ENCODE data around the gene SPATS2. TPM values are rescaled to one million over a fixed set of nuclear protein-coding genes. Genes with fewer than 3 reads are reported as not detected.

SPATS2 gene
- polyA plus RNA-seq, 1 of the 3 experiments (the other 2 are of a cell fraction): 72.9 TPM

- H2AFZ ChIP-seq (ENCODE audit: low read depth): no peak overlapping the region
- H3F3A ChIP-seq (replicated peaks; ENCODE audit: insufficient read depth): no peaks in the 10 kb centered on the region
- H3K4me2 ChIP-seq: no peak overlapping the region
- H3K9me2 ChIP-seq: no peaks in the 10 kb centered on the region
- no peaks in the 10 kb centered on the region for H4K20me1 ChIP-seq (ENCODE audit: insufficient read depth)
- no peak overlapping the region for H3K4me3 ChIP-seq (ENCODE audit: low read depth in 2 of 2, low read length in 1 of 2)
- H3K9ac ChIP-seq: no peak overlapping the region
- H3K9me3 ChIP-seq: no peaks in the 10 kb centered on the region
- no peak for DNase-seq
- ChIA-PET POLR2A (interaction anchor here (1.3 kb wide), 1 partner anchor 9 kb away, joined by 3 read pairs; no protein-coding TSS in a partner anchor), CTCF (interaction anchor here (1.7 to 4.8 kb wide), 4 partner anchors 9 to 216 kb away, joined by 4 to 20 read pairs (median 12); partner anchors contain the start of gene DNAJC22)
- H3K27me3 ChIP-seq (ENCODE audit: insufficient read depth): no peaks in the 10 kb centered on the region
- H3K36me3 ChIP-seq (replicated peaks in 1 of 2; ENCODE audit: control insufficient read depth in 1 of 2, insufficient read depth in 2 of 2, low read length in 1 of 2): peaks cover 19 to 74% of the 10 kb centered on the region in 2 experiments
- no peak for TF ChIP-seq EZH2phosphoT487 (IDR thresholded peaks at IDR 0.05; ENCODE audit: borderline replicate concordance, low read depth)
- no peak for TF ChIP-seq FOXJ3 (CRISPR knock-in tag; IDR thresholded peaks at IDR 0.05)
- TF ChIP-seq MXI1 (IDR thresholded peaks at IDR 0.05; ENCODE audit: low read depth, low read length): no peak
- no peak for TF ChIP-seq JUND (IDR thresholded peaks at IDR 0.05)
- TF ChIP-seq NFIC (IDR thresholded peaks at IDR 0.05; ENCODE audit: borderline replicate concordance): no peak
- no peak for TF ChIP-seq USF2 (IDR thresholded peaks at IDR 0.05; ENCODE audit: borderline replicate concordance, low read depth, low read length)
- no peak overlapping the region for H3K27ac ChIP-seq (ENCODE audit: low read depth in 2 of 2, low read length in 1 of 2)
- peaks cover 0 to 11% of the 10 kb centered on the region in 2 experiments; a peak in 3 of 4 replicates for H3K4me1 ChIP-seq (ENCODE audit: control insufficient read depth in 1 of 2, insufficient read depth in 2 of 2, low read depth in 1 of 2, low read length in 1 of 2)
- peaks cover 25% of the 10 kb centered on the region for H3K79me2 ChIP-seq (ENCODE audit: insufficient read depth)
- WGBS (ENCODE audit: low lambda C conversion rate): 100% methylated on average over 3 of the region's 6 CpGs
Measured at GRCh38 chr12:49562831-49563230, 195.6 kb downstream of the SPATS2 start.

GRCh38 chr12:49563951-49564685 is 196.9 kb downstream of the SPATS2 start:
- TF ChIP-seq FOXM1 (IDR thresholded peaks at IDR 0.05; ENCODE audit: low read depth) (no peak), RAD21 (IDR thresholded peaks at IDR 0.05; ENCODE audit: low read length) (no peak), ZBTB33 (IDR thresholded peaks at IDR 0.05; ENCODE audit: borderline replicate concordance, low read depth) (no peak), CHD2 (IDR thresholded peaks at IDR 0.05; ENCODE audit: low read length, partially characterized antibody) (no peak), RXRA (IDR thresholded peaks at IDR 0.05; ENCODE audit: borderline replicate concordance, low read depth) (no peak), SIN3A (IDR thresholded peaks at IDR 0.05; ENCODE audit: borderline replicate concordance, low read depth, low read length) (no peak), YY1 (IDR thresholded peaks at IDR 0.05; ENCODE audit: low read depth) (no peak)
- TF ChIP-seq, protein P1, sequence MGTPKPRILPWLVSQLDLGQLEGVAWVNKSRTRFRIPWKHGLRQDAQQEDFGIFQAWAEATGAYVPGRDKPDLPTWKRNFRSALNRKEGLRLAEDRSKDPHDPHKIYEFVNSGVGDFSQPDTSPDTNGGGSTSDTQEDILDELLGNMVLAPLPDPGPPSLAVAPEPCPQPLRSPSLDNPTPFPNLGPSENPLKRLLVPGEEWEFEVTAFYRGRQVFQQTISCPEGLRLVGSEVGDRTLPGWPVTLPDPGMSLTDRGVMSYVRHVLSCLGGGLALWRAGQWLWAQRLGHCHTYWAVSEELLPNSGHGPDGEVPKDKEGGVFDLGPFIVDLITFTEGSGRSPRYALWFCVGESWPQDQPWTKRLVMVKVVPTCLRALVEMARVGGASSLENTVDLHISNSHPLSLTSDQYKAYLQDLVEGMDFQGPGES (IDR thresholded peaks at IDR 0.05; ENCODE audit: low read depth, low read length): no peak
- TF ChIP-seq, protein P2, sequence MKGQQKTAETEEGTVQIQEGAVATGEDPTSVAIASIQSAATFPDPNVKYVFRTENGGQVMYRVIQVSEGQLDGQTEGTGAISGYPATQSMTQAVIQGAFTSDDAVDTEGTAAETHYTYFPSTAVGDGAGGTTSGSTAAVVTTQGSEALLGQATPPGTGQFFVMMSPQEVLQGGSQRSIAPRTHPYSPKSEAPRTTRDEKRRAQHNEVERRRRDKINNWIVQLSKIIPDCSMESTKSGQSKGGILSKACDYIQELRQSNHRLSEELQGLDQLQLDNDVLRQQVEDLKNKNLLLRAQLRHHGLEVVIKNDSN (IDR thresholded peaks at IDR 0.05; ENCODE audit: borderline replicate concordance, low read depth): no peak
- TF ChIP-seq, protein P3, sequence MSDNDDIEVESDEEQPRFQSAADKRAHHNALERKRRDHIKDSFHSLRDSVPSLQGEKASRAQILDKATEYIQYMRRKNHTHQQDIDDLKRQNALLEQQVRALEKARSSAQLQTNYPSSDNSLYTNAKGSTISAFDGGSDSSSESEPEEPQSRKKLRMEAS (IDR thresholded peaks at IDR 0.05; ENCODE audit: low read depth): no peak
- TF ChIP-seq, protein P4, sequence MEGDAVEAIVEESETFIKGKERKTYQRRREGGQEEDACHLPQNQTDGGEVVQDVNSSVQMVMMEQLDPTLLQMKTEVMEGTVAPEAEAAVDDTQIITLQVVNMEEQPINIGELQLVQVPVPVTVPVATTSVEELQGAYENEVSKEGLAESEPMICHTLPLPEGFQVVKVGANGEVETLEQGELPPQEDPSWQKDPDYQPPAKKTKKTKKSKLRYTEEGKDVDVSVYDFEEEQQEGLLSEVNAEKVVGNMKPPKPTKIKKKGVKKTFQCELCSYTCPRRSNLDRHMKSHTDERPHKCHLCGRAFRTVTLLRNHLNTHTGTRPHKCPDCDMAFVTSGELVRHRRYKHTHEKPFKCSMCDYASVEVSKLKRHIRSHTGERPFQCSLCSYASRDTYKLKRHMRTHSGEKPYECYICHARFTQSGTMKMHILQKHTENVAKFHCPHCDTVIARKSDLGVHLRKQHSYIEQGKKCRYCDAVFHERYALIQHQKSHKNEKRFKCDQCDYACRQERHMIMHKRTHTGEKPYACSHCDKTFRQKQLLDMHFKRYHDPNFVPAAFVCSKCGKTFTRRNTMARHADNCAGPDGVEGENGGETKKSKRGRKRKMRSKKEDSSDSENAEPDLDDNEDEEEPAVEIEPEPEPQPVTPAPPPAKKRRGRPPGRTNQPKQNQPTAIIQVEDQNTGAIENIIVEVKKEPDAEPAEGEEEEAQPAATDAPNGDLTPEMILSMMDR (IDR thresholded peaks at IDR 0.05): no peak
- Histone ChIP-seq H3K9ac (no peak overlapping the region), H3K9me3 (no peaks in the 10 kb centered on the region), H3K27ac (ENCODE audit: low read depth in 2 of 2, low read length in 1 of 2) (no peak overlapping the region), H3K9me2 (no peaks in the 10 kb centered on the region), H3K4me2 (no peak overlapping the region), H3K4me3 (ENCODE audit: low read depth in 2 of 2, low read length in 1 of 2) (no peak overlapping the region), H3K4me1 (ENCODE audit: control insufficient read depth in 1 of 2, insufficient read depth in 2 of 2, low read depth in 1 of 2, low read length in 1 of 2) (peaks cover 0 to 11% of the 10 kb centered on the region in 2 experiments; a peak in 3 of 4 replicates), H3K36me3 (replicated peaks in 1 of 2; ENCODE audit: control insufficient read depth in 1 of 2, insufficient read depth in 2 of 2, low read length in 1 of 2) (peaks cover 19 to 61% of the 10 kb centered on the region in 2 experiments), H2AFZ (ENCODE audit: low read depth) (no peak overlapping the region), H3K27me3 (ENCODE audit: insufficient read depth) (no peaks in the 10 kb centered on the region), H4K20me1 (ENCODE audit: insufficient read depth) (no peaks in the 10 kb centered on the region), H3F3A (replicated peaks; ENCODE audit: insufficient read depth) (no peaks in the 10 kb centered on the region), H3K79me2 (ENCODE audit: insufficient read depth) (peaks cover 36% of the 10 kb centered on the region)
- ChIA-PET CTCF (interaction anchor here (1.1 to 4.8 kb wide), 6 partner anchors 10 to 276 kb away, joined by 3 to 20 read pairs (median 6); no protein-coding TSS in a partner anchor), POLR2A (interaction anchor here (0.9 to 1.3 kb wide), 2 partner anchors 10 to 16 kb away, joined by 3 read pairs; no protein-coding TSS in a partner anchor)
- 94% methylated on average over 14 of the region's 14 CpGs for WGBS (ENCODE audit: low lambda C conversion rate)
- DNase-seq: no peak
